ENCODE data around the gene HPS6. TPM values are rescaled to one million over a fixed set of nuclear protein-coding genes. Genes with fewer than 3 reads are reported as not detected.

Gene HPS6
- 20.3 and 27.2 TPM in 2 replicates for total RNA-seq

GRCh38 chr10:102064868-102065560, at the start of gene HPS6:
HPS6 (plus strand) TSS chr10:102065349; CDS start chr10:102065475, 126 bp downstream.

GRCh38 chr10:102055647-102056419, 9.3 kb upstream of the HPS6 start, which contains the start of gene ARMH3:
ARMH3 (minus strand) TSS chr10:102056173; CDS start chr10:102040114, 16,059 bp downstream.

Small RNA genes lying within 50 kb of the gene (small RNA-seq; reads per million reads assigned to genes)
- not detected for gene AL500527.1
- not detected for gene AL500527.2

Other genes starting within 250 kb of the HPS6 start
- gene OGA, start 246.9 kb upstream of the HPS6 start, total RNA-seq, result 143 and 150 TPM in 2 replicates
- 1.0 and 1.1 TPM in 2 replicates for gene KCNIP2, start 221.5 kb upstream of the HPS6 start, total RNA-seq
- 13.5 and 14.9 TPM in 2 replicates for gene ARMH3, start 9.2 kb upstream of the HPS6 start, total RNA-seq
- gene LDB1, start 55.0 kb downstream of the HPS6 start, total RNA-seq, result 35.4 and 40.4 TPM in 2 replicates
- gene PPRC1, start 67.7 kb downstream of the HPS6 start, total RNA-seq, result 15.4 and 17.3 TPM in 2 replicates
- 23.9 and 26.4 TPM in 2 replicates for gene NOLC1, start 87.0 kb downstream of the HPS6 start, total RNA-seq
- 0.65 TPM in 2 replicates for gene ELOVL3, start 160.9 kb downstream of the HPS6 start, total RNA-seq
- 0.11 and 0.13 TPM in 2 replicates for gene PITX3, start 176.2 kb downstream of the HPS6 start, total RNA-seq
- 42.8 and 45.3 TPM in 2 replicates for gene GBF1, start 180.2 kb downstream of the HPS6 start, total RNA-seq